Activated CD8-positive, alpha-beta T cell treated with anti-CD3 and anti-CD28 coated beads, Interleukin-2, amount 10 ng/mL, durations not matched to agents 7 days and 5 days (primary cell): ENCODE measurements around the gene CHMP1B. TPM values are rescaled to one million over a fixed set of nuclear protein-coding genes. Genes with fewer than 3 reads are reported as not detected.

Experiments used
- ATAC-seq: fragments of 150-1000 bp; cut with Tn5 transposase; one replicate; pipeline ENCODE4 v1.10.0; 2021; ENCODE audit warnings: moderate library complexity
- CTCF ChIA-PET: fragments of 350-600 bp; sonication (Branson Sonifier 250); formaldehyde crosslinking; loops from one replicate; lab custom pipeline; 2021; ENCODE audit warnings: antibody characterized with exemption; lab: Charles Lee
- POLR2A ChIA-PET: fragments of 350-600 bp; sonication (Branson Sonifier 250); formaldehyde crosslinking; loops from one replicate; lab custom pipeline; 2021; ENCODE audit warnings: antibody characterized with exemption; lab: Charles Lee
- DNase-seq: peaks from one replicate; pipeline ENCODE4 v3.0.0-alpha.2; 2020
- H3K27ac Mint-ChIP-seq: one replicate; pipeline ENCODE4 v1.8.0; 2021; ENCODE audit warnings: mild to moderate bottlenecking, mixed read lengths
- H3K27me3 Mint-ChIP-seq: one replicate; pipeline ENCODE4 v1.8.0; 2021; ENCODE audit warnings: low read depth, mixed read lengths
- H3K36me3 Mint-ChIP-seq: one replicate; pipeline ENCODE4 v1.8.0; 2021; ENCODE audit warnings: low read depth, mixed read lengths
- H3K4me1 Mint-ChIP-seq: one replicate; pipeline ENCODE4 v1.8.0; 2021; ENCODE audit warnings: low read depth, mixed read lengths
- H3K4me3 Mint-ChIP-seq: one replicate; pipeline ENCODE4 v1.8.0; 2021; ENCODE audit warnings: mild to moderate bottlenecking, mixed read lengths
- H3K9me3 Mint-ChIP-seq: one replicate; pipeline ENCODE4 v1.8.0; 2022; ENCODE audit warnings: mixed read lengths; ENCODE audit not compliant: insufficient read depth
- total RNA-seq, 2 experiments: library from RNA; stranded (reverse); gene quantifications; one replicate each; pipeline ENCODE4 v1.2.3, GENCODE V29; 2021

The CHMP1B gene
- total RNA-seq, 2 experiments from 2014 or later = 21.1 to 22.8 TPM

GRCh38 chr18:11819938-11820337 is 31.3 kb upstream of the CHMP1B start:
- no peak for ATAC-seq
- POLR2A ChIA-PET = no interaction called here

GRCh38 chr18:11820697-11821096 is 30.5 kb upstream of the CHMP1B start:
- peaks cover 6% of the 10 kb centered on the region for H3K27me3 Mint-ChIP-seq
- H3K4me3 Mint-ChIP-seq = no peak overlapping the region
- H3K9me3 Mint-ChIP-seq = no peaks in the 10 kb centered on the region
- CTCF ChIA-PET = no interaction called here
- no peak overlapping the region for H3K27ac Mint-ChIP-seq
- H3K4me1 Mint-ChIP-seq = no peaks in the 10 kb centered on the region
- no peak for ATAC-seq
- POLR2A ChIA-PET = no interaction called here
- DNase-seq = no peak
- H3K36me3 Mint-ChIP-seq = no peaks in the 10 kb centered on the region

More at GRCh38 chr18:11819938-11820337, 31.3 kb upstream of the CHMP1B start:
- no peak for DNase-seq
- CTCF ChIA-PET = no interaction called here
- H3K27ac Mint-ChIP-seq = no peak overlapping the region
- H3K36me3 Mint-ChIP-seq = no peaks in the 10 kb centered on the region
- H3K27me3 Mint-ChIP-seq = peaks cover 6% of the 10 kb centered on the region
- H3K9me3 Mint-ChIP-seq = no peaks in the 10 kb centered on the region
- no peaks in the 10 kb centered on the region for H3K4me1 Mint-ChIP-seq
- no peak overlapping the region for H3K4me3 Mint-ChIP-seq

- ChIA-PET CTCF (no interaction called here), POLR2A (no interaction called here)
- Mint-ChIP-seq H3K4me3 (no peak overlapping the region), H3K27ac (no peak overlapping the region), H3K27me3 (peaks cover 3% of the 10 kb centered on the region), H3K9me3 (no peaks in the 10 kb centered on the region), H3K4me1 (no peaks in the 10 kb centered on the region), H3K36me3 (no peaks in the 10 kb centered on the region)
- ATAC-seq (no peak), DNase-seq (no peak)
These were observed 30.0 kb upstream of the CHMP1B start for GRCh38 chr18:11821208-11821607.

GRCh38 chr18:11821643-11822237 is 29.5 kb upstream of the CHMP1B start:
- POLR2A ChIA-PET = no interaction called here
- no peak overlapping the region for H3K4me3 Mint-ChIP-seq

GRCh38 chr18:11823545-11823944 is 27.7 kb upstream of the CHMP1B start:
- H3K36me3 Mint-ChIP-seq = no peaks in the 10 kb centered on the region
- no peak for ATAC-seq

More at GRCh38 chr18:11821643-11822237, 29.5 kb upstream of the CHMP1B start:
- DNase-seq (no peak), ATAC-seq (no peak)
- Mint-ChIP-seq H3K4me1 (no peaks in the 10 kb centered on the region), H3K27ac (no peak overlapping the region), H3K9me3 (no peaks in the 10 kb centered on the region), H3K27me3 (peaks cover 3% of the 10 kb centered on the region), H3K36me3 (no peaks in the 10 kb centered on the region)
- CTCF ChIA-PET = no interaction called here

GRCh38 chr18:11826836-11827235 is 24.4 kb upstream of the CHMP1B start:
- CTCF ChIA-PET = interaction anchor here (1.5 kb wide), 1 partner anchor 94 kb away, joined by 4 read pairs; no protein-coding TSS in a partner anchor
- POLR2A ChIA-PET = no interaction called here
- Mint-ChIP-seq H3K27me3 (no peaks in the 10 kb centered on the region), H3K9me3 (no peaks in the 10 kb centered on the region), H3K27ac (no peak overlapping the region), H3K36me3 (no peaks in the 10 kb centered on the region), H3K4me3 (no peak overlapping the region), H3K4me1 (no peaks in the 10 kb centered on the region)
- ATAC-seq = no peak
- no peak for DNase-seq

More at GRCh38 chr18:11823545-11823944, 27.7 kb upstream of the CHMP1B start:
- Mint-ChIP-seq H3K9me3 (no peaks in the 10 kb centered on the region), H3K4me3 (no peak overlapping the region), H3K27ac (no peak overlapping the region), H3K27me3 (peaks cover under 1% of the 10 kb centered on the region), H3K4me1 (no peaks in the 10 kb centered on the region)
- DNase-seq = no peak
- ChIA-PET POLR2A (no interaction called here), CTCF (no interaction called here)

- no peak for ATAC-seq
- CTCF ChIA-PET = interaction anchor here (1.3 kb wide), 1 partner anchor 167 kb away, joined by 4 read pairs; no protein-coding TSS in a partner anchor
These were observed 22.3 kb upstream of the CHMP1B start for GRCh38 chr18:11828786-11829432.

GRCh38 chr18:11830585-11830984 is 20.6 kb upstream of the CHMP1B start:
- Mint-ChIP-seq H3K36me3 (no peaks in the 10 kb centered on the region), H3K4me1 (no peaks in the 10 kb centered on the region), H3K27me3 (no peaks in the 10 kb centered on the region), H3K27ac (no peak overlapping the region), H3K4me3 (no peak overlapping the region), H3K9me3 (no peaks in the 10 kb centered on the region)
- ChIA-PET POLR2A (no interaction called here), CTCF (no interaction called here)
- DNase-seq = no peak
- no peak for ATAC-seq

More at GRCh38 chr18:11828786-11829432, 22.3 kb upstream of the CHMP1B start:
- POLR2A ChIA-PET = no interaction called here
- no peak overlapping the region for H3K4me3 Mint-ChIP-seq
- no peak for DNase-seq
- no peaks in the 10 kb centered on the region for H3K9me3 Mint-ChIP-seq
- H3K4me1 Mint-ChIP-seq = no peaks in the 10 kb centered on the region
- no peak overlapping the region for H3K27ac Mint-ChIP-seq
- H3K36me3 Mint-ChIP-seq = no peaks in the 10 kb centered on the region
- no peaks in the 10 kb centered on the region for H3K27me3 Mint-ChIP-seq

- H3K27ac Mint-ChIP-seq = no peak overlapping the region
- no peaks in the 10 kb centered on the region for H3K36me3 Mint-ChIP-seq
- H3K27me3 Mint-ChIP-seq = no peaks in the 10 kb centered on the region
- CTCF ChIA-PET = no interaction called here
- no peak for DNase-seq
- ATAC-seq = no peak
- H3K4me3 Mint-ChIP-seq = no peak overlapping the region
- H3K9me3 Mint-ChIP-seq = no peaks in the 10 kb centered on the region
- POLR2A ChIA-PET = no interaction called here
- H3K4me1 Mint-ChIP-seq = no peaks in the 10 kb centered on the region
These were observed 19.3 kb upstream of the CHMP1B start for GRCh38 chr18:11831921-11832320.

- Mint-ChIP-seq H3K36me3 (no peaks in the 10 kb centered on the region), H3K4me3 (no peak overlapping the region), H3K9me3 (no peaks in the 10 kb centered on the region), H3K27ac (no peak overlapping the region), H3K27me3 (no peaks in the 10 kb centered on the region), H3K4me1 (no peaks in the 10 kb centered on the region)
- no peak for DNase-seq
- CTCF ChIA-PET = interaction anchor here (0.6 kb wide), 1 partner anchor 114 kb away, joined by 3 read pairs; no protein-coding TSS in a partner anchor
- ATAC-seq = no peak
- POLR2A ChIA-PET = no interaction called here
These were observed 16.4 kb upstream of the CHMP1B start for GRCh38 chr18:11834772-11835171.

- Mint-ChIP-seq H3K27ac (no peak overlapping the region), H3K9me3 (no peaks in the 10 kb centered on the region), H3K4me3 (no peak overlapping the region), H3K4me1 (no peaks in the 10 kb centered on the region), H3K36me3 (no peaks in the 10 kb centered on the region), H3K27me3 (no peaks in the 10 kb centered on the region)
- ChIA-PET POLR2A (no interaction called here), CTCF (no interaction called here)
- DNase-seq (no peak), ATAC-seq (no peak)
These were observed 11.7 kb upstream of the CHMP1B start for GRCh38 chr18:11839556-11839955.

- ATAC-seq (no peak), DNase-seq (no peak)
- Mint-ChIP-seq H3K4me1 (no peaks in the 10 kb centered on the region), H3K36me3 (no peaks in the 10 kb centered on the region), H3K4me3 (no peak overlapping the region), H3K27ac (no peak overlapping the region), H3K27me3 (no peaks in the 10 kb centered on the region), H3K9me3 (no peaks in the 10 kb centered on the region)
- ChIA-PET CTCF (no interaction called here), POLR2A (no interaction called here)
These were observed 10.7 kb upstream of the CHMP1B start for GRCh38 chr18:11840493-11840892.
